ENCODE measurements around the gene ACAP2. TPM values are rescaled to one million over a fixed set of nuclear protein-coding genes. Genes with fewer than 3 reads are reported as not detected.
A peak's percentile ranks its signal among the peaks of the same experiment; 100 is the strongest.

The ACAP2 gene
- total RNA-seq, 1 experiment from 2014 or later, result 42.3 TPM

GRCh38 chr3:195259475-195260279, 183.1 kb downstream of the ACAP2 start:
- peak; percentile 84 for DNase-seq (ENCODE audit: low read depth)

GRCh38 chr3:195259154-195259474, 183.7 kb downstream of the ACAP2 start:
- DNase-seq (ENCODE audit: low read depth), result no peak

- DNase-seq (ENCODE audit: low read depth), result no peak
Observed at GRCh38 chr3:195258449-195259153, 184.2 kb downstream of the ACAP2 start.

- no peak for DNase-seq (ENCODE audit: low read depth)
Observed at GRCh38 chr3:195257454-195258448, 185.1 kb downstream of the ACAP2 start.

GRCh38 chr3:195256639-195257453, 186.0 kb downstream of the ACAP2 start:
- DNase-seq (ENCODE audit: low read depth), result no peak

GRCh38 chr3:195255571-195256501, 187.0 kb downstream of the ACAP2 start:
- DNase-seq (ENCODE audit: low read depth), result no peak

- DNase-seq (ENCODE audit: low read depth), result no peak
Observed at GRCh38 chr3:195255176-195255500, 187.7 kb downstream of the ACAP2 start.

- no peak for DNase-seq (ENCODE audit: low read depth)
Observed at GRCh38 chr3:195254454-195255175, 188.2 kb downstream of the ACAP2 start.

GRCh38 chr3:195253923-195254432, 188.8 kb downstream of the ACAP2 start:
- DNase-seq (ENCODE audit: low read depth), result no peak

GRCh38 chr3:195251336-195252065, 191.3 kb downstream of the ACAP2 start:
- no peak for DNase-seq (ENCODE audit: low read depth)

GRCh38 chr3:195250473-195251251, 192.2 kb downstream of the ACAP2 start:
- DNase-seq (ENCODE audit: low read depth), result no peak

GRCh38 chr3:195249858-195250464, 192.9 kb downstream of the ACAP2 start:
- no peak for DNase-seq (ENCODE audit: low read depth)

GRCh38 chr3:195249057-195249770, 193.6 kb downstream of the ACAP2 start:
- DNase-seq (ENCODE audit: low read depth), result no peak

- DNase-seq (ENCODE audit: low read depth), result no peak
Observed at GRCh38 chr3:195248281-195248680, 194.5 kb downstream of the ACAP2 start.

- DNase-seq (ENCODE audit: low read depth), result no peak
Observed at GRCh38 chr3:195247863-195248189, 195.0 kb downstream of the ACAP2 start.

- DNase-seq (ENCODE audit: low read depth), result no peak
Observed at GRCh38 chr3:195247086-195247862, 195.5 kb downstream of the ACAP2 start.
